ENCODE data around the gene DSTYK.

DSTYK gene

DNA sequence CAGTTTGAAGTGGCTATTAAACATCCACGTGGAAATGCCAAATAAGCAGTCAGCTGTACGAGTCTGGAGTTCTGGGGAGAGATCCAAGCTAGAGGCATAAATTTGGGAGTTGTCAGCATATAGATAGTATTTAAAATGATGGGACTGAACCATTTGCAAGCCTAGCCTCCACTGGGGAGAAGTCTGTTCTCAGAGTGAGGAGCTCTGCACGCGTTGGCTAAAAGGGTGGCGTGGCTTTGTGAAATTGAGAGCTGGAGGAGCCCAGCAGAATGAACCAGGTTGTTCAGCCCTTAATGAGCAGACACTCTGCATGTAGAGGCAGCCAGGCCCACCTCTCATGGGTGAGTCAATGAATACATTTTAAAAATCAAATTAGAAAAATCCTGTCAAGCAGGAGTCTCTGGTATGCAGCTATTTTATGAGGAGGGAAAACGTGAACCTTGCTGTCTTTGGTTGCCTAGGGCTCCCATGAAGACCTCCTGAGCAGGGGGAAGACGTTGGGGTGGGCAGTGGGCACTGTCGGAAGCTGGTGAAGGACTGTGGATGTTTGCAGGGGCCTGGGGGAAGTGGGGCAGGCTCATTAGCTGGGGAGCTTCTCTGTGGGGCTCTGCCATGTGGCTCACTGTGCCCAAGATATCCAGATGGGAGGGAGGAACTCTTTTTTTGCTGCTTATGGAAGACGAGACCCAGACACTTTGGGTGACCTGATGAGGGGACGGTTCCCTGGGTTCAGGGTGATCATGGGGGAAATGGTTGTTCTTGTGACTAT, 35.0 kb upstream of the DSTYK start:
- no peaks in the 10 kb centered on the region for H3K9me2 ChIP-seq (replicated peaks; ENCODE audit: low read depth, low read length)
- H4K20me1 ChIP-seq (ENCODE audit: insufficient read depth, low read length, poor library complexity, severe bottlenecking): no peaks in the 10 kb centered on the region
- H3K9me3 ChIP-seq (ENCODE audit: insufficient read depth, low read depth, low read length): no peaks in the 10 kb centered on the region
- no peaks in the 10 kb centered on the region for H3K36me3 ChIP-seq (ENCODE audit: insufficient read depth, low read length)
- H3K4me2 ChIP-seq (ENCODE audit: low read depth, low read length, poor library complexity, severe bottlenecking): no peak overlapping the region
- no peaks in the 10 kb centered on the region for H3K4me1 ChIP-seq (ENCODE audit: insufficient read depth, low read length, poor library complexity, severe bottlenecking)
- TF ChIP-seq, protein P1, sequence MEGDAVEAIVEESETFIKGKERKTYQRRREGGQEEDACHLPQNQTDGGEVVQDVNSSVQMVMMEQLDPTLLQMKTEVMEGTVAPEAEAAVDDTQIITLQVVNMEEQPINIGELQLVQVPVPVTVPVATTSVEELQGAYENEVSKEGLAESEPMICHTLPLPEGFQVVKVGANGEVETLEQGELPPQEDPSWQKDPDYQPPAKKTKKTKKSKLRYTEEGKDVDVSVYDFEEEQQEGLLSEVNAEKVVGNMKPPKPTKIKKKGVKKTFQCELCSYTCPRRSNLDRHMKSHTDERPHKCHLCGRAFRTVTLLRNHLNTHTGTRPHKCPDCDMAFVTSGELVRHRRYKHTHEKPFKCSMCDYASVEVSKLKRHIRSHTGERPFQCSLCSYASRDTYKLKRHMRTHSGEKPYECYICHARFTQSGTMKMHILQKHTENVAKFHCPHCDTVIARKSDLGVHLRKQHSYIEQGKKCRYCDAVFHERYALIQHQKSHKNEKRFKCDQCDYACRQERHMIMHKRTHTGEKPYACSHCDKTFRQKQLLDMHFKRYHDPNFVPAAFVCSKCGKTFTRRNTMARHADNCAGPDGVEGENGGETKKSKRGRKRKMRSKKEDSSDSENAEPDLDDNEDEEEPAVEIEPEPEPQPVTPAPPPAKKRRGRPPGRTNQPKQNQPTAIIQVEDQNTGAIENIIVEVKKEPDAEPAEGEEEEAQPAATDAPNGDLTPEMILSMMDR (conservative IDR thresholded peaks at IDR 0.05; ENCODE audit: low read length): no peak
- no peak for TF ChIP-seq EZH2phosphoT487 (IDR thresholded peaks at IDR 0.05; ENCODE audit: borderline replicate concordance)
- H3K9ac ChIP-seq (ENCODE audit: low read depth, low read length, poor library complexity, severe bottlenecking): no peak overlapping the region
- H3F3A ChIP-seq (ENCODE audit: low read depth): no peaks in the 10 kb centered on the region
- no peaks in the 10 kb centered on the region for H3K79me2 ChIP-seq (ENCODE audit: insufficient read depth, low read length)
- no peak overlapping the region for H2AFZ ChIP-seq (ENCODE audit: low read length)
- no peaks in the 10 kb centered on the region for H3K27me3 ChIP-seq (ENCODE audit: insufficient read depth, low read length, poor library complexity, severe bottlenecking)
- H3K4me3 ChIP-seq (ENCODE audit: low read length, poor library complexity, severe bottlenecking): no peak overlapping the region

DNA sequence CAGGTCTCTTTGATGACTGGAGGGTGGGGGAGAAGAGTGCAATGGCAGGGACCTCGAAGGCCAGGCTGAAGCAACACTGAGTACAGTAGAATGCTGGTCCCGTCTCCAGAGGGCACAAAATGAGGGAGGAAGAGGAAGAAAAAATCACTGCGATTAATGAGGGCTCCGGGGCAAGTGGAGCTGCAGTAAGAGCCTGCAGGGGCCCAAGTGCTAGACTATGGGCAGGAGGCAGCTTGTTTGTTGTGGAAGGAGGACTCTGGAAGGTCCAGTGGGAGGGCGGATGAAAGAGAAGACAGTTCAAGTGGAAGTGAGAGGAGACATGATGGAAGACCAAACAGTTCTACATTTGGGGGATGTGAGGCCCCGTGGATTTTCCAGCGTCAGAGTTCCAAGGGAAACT, 33.6 kb upstream of the DSTYK start:
- no peaks in the 10 kb centered on the region for H3F3A ChIP-seq (ENCODE audit: low read depth)
- no peak overlapping the region for H2AFZ ChIP-seq (ENCODE audit: low read length)
- TF ChIP-seq EZH2phosphoT487 (IDR thresholded peaks at IDR 0.05; ENCODE audit: borderline replicate concordance): no peak
- TF ChIP-seq, protein P1 (conservative IDR thresholded peaks at IDR 0.05; ENCODE audit: low read length): no peak
- no peaks in the 10 kb centered on the region for H3K4me1 ChIP-seq (ENCODE audit: insufficient read depth, low read length, poor library complexity, severe bottlenecking)
- H3K27me3 ChIP-seq (ENCODE audit: insufficient read depth, low read length, poor library complexity, severe bottlenecking): no peaks in the 10 kb centered on the region
- no peak overlapping the region for H3K4me2 ChIP-seq (ENCODE audit: low read depth, low read length, poor library complexity, severe bottlenecking)
- H3K9me3 ChIP-seq (ENCODE audit: insufficient read depth, low read depth, low read length): no peaks in the 10 kb centered on the region
- no peaks in the 10 kb centered on the region for H3K79me2 ChIP-seq (ENCODE audit: insufficient read depth, low read length)
- no peaks in the 10 kb centered on the region for H4K20me1 ChIP-seq (ENCODE audit: insufficient read depth, low read length, poor library complexity, severe bottlenecking)
- H3K9me2 ChIP-seq (replicated peaks; ENCODE audit: low read depth, low read length): no peaks in the 10 kb centered on the region
- no peaks in the 10 kb centered on the region for H3K36me3 ChIP-seq (ENCODE audit: insufficient read depth, low read length)
- H3K4me3 ChIP-seq (ENCODE audit: low read length, poor library complexity, severe bottlenecking): no peak overlapping the region
- no peak overlapping the region for H3K9ac ChIP-seq (ENCODE audit: low read depth, low read length, poor library complexity, severe bottlenecking)

DNA sequence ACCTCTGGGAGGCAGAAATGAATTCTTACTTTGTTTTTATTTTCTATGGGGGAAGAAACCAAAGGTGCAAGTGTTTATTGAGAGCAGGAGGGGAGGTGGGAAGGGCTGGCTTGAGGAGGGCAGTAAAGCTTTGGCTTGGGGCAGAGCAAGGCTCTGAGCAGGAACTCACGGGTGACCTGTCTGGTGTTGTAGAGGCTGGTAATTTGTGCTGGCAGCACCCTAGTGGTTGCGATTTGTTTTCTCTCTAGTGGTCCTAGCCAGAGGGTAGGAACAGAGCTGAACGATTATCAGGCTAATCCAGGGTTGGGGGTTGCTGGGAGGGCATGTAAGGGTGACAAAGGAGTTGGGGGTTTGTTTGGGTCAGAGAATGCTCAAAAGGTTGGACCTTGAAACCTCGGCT, 32.9 kb upstream of the DSTYK start:
- Histone ChIP-seq H3K4me1 (ENCODE audit: insufficient read depth, low read length, poor library complexity, severe bottlenecking) (no peaks in the 10 kb centered on the region), H3K36me3 (ENCODE audit: insufficient read depth, low read length) (no peaks in the 10 kb centered on the region), H3K4me3 (ENCODE audit: low read length, poor library complexity, severe bottlenecking) (no peak overlapping the region), H3F3A (ENCODE audit: low read depth) (no peaks in the 10 kb centered on the region), H3K9me2 (replicated peaks; ENCODE audit: low read depth, low read length) (no peaks in the 10 kb centered on the region), H3K9ac (ENCODE audit: low read depth, low read length, poor library complexity, severe bottlenecking) (no peak overlapping the region), H3K27me3 (ENCODE audit: insufficient read depth, low read length, poor library complexity, severe bottlenecking) (no peaks in the 10 kb centered on the region), H4K20me1 (ENCODE audit: insufficient read depth, low read length, poor library complexity, severe bottlenecking) (no peaks in the 10 kb centered on the region), H3K79me2 (ENCODE audit: insufficient read depth, low read length) (no peaks in the 10 kb centered on the region), H2AFZ (ENCODE audit: low read length) (no peak overlapping the region), H3K9me3 (ENCODE audit: insufficient read depth, low read depth, low read length) (no peaks in the 10 kb centered on the region), H3K4me2 (ENCODE audit: low read depth, low read length, poor library complexity, severe bottlenecking) (no peak overlapping the region)
- TF ChIP-seq, protein P1 (conservative IDR thresholded peaks at IDR 0.05; ENCODE audit: low read length): no peak
- TF ChIP-seq EZH2phosphoT487 (IDR thresholded peaks at IDR 0.05; ENCODE audit: borderline replicate concordance): no peak
